IPS DF 6.9 (cell line): ENCODE data around the gene PDGFRB.

Experiments
- DNase-seq: peaks from one replicate; pipeline ENCODE4 v3.0.0-alpha.2; 2013; ENCODE audit warnings: low read depth, low spot score
- H3K27ac ChIP-seq: one replicate; pipeline ENCODE4 v1.5.1; 2013; ENCODE audit warnings: low read length, control low read depth
- H3K27me3 ChIP-seq: 2 replicates; pipeline ENCODE4 v1.6.1; 2013; ENCODE audit warnings: mild to moderate bottlenecking, low read length; ENCODE audit not compliant: control insufficient read depth, insufficient read depth
- H3K36me3 ChIP-seq: 2 replicates; pipeline ENCODE4 v1.6.1; 2013; ENCODE audit warnings: low read length; ENCODE audit not compliant: control insufficient read depth, insufficient read depth
- H3K4me1 ChIP-seq: 2 replicates; pipeline ENCODE4 v1.6.1; 2013; ENCODE audit warnings: low read length; ENCODE audit not compliant: control insufficient read depth, insufficient read depth
- H3K4me3 ChIP-seq: 2 replicates; pipeline ENCODE4 v1.5.1; 2013; ENCODE audit warnings: mild to moderate bottlenecking, low read length
- H3K9me3 ChIP-seq: 2 replicates; pipeline ENCODE4 v1.6.1; 2013; ENCODE audit warnings: low read length, inconsistent platforms; ENCODE audit not compliant: control insufficient read depth, insufficient read depth
- WGBS: extraction: QIAGEN DNeasy Blood & Tissue Kit; methylation state at CpG from one replicate; pipeline ENCODE4 v1.1.7; 2013; ENCODE audit warnings: mixed read lengths, missing lambda C conversion rate; ENCODE audit not compliant: insufficient read length, insufficient coverage; 5-methylcytosine and 5-hydroxymethylcytosine counted together

PDGFRB gene

GRCh38 chr5:150137168-150137957 is 18.3 kb downstream of the PDGFRB start:
- H3K27ac ChIP-seq: no peak overlapping the region
- WGBS: no CpG with 5 or more reads among the region's 12 CpGs
- H3K4me1 ChIP-seq: peaks cover 7% of the 10 kb centered on the region
- H3K36me3 ChIP-seq: no peaks in the 10 kb centered on the region
- no peak for DNase-seq
- H3K9me3 ChIP-seq: no peaks in the 10 kb centered on the region
- H3K27me3 ChIP-seq: no peaks in the 10 kb centered on the region
- H3K4me3 ChIP-seq: no peak overlapping the region

- DNase-seq: no peak
- WGBS: no CpG with 5 or more reads among the region's 16 CpGs
- no peak overlapping the region for H3K4me3 ChIP-seq
- no peaks in the 10 kb centered on the region for H3K27me3 ChIP-seq
- peaks cover 6% of the 10 kb centered on the region for H3K4me1 ChIP-seq
- H3K36me3 ChIP-seq: no peaks in the 10 kb centered on the region
- no peak overlapping the region for H3K27ac ChIP-seq
- no peaks in the 10 kb centered on the region for H3K9me3 ChIP-seq
Observed at GRCh38 chr5:150136305-150137167, 19.1 kb downstream of the PDGFRB start.

- H3K27ac ChIP-seq: no peak overlapping the region
- no peak overlapping the region for H3K4me3 ChIP-seq
- H3K9me3 ChIP-seq: no peaks in the 10 kb centered on the region
- WGBS: no CpG with 5 or more reads among the region's 21 CpGs
- no peaks in the 10 kb centered on the region for H3K36me3 ChIP-seq
- peaks cover 6% of the 10 kb centered on the region; the same call in 1 of the 2 replicates for H3K4me1 ChIP-seq
- no peak for DNase-seq
- no peaks in the 10 kb centered on the region for H3K27me3 ChIP-seq
Observed at GRCh38 chr5:150135557-150136304, 19.9 kb downstream of the PDGFRB start.

DNA sequence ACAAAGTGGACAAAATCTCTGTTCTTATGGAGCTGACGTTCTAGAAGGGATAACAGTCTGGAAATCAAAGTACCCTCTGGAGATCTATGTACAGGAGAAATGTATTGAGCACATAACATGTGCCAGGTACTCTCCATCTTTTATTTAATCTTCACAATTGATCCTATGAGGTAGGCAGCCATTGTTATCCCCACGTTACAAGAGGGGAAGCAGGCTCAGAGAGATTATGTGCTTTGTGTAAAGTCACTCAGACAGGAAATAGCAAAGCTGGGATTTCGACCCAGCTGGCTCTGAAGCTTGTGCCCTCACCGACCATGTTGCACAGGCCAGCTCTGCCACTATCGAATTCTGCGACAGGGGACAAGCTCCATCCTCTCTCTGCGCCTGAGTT is 21.5 kb downstream of the PDGFRB start:
- H3K27ac ChIP-seq: no peak overlapping the region
- WGBS: no CpG with 5 or more reads among the region's 7 CpGs
- no peak for DNase-seq
- no peaks in the 10 kb centered on the region for H3K27me3 ChIP-seq
- no peak overlapping the region for H3K4me3 ChIP-seq
- H3K9me3 ChIP-seq: no peaks in the 10 kb centered on the region
- H3K4me1 ChIP-seq: peaks cover 8% of the 10 kb centered on the region
- no peaks in the 10 kb centered on the region for H3K36me3 ChIP-seq

DNA sequence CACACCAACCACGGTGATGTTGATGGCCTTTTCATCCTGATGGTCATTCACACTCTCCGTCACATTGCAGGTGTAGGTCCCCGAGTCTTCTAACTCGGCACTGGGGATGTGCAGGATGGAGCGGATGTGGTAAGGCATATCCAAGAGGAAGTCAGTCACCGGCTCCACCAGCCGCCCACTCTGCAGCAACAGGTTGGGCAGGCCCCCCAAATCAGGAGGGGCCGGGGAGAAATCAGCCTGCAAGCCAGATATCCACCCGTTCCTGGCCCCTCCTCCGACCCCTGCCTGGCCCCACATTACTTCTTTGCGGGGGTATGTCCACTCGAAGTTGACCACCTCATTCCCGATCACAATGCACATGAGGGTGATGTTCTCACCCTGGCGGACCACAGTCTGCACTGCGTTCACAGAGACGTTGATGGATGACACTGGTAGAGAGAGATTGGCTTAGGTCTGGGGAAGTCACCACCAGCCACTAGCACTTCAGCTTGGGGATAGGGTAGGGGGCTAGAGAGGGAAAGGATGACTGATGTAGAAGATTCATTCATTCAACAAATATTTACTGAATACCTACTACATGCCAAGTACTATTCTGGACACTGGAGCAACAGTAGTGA is 22.0 kb downstream of the PDGFRB start:
- Histone ChIP-seq H3K4me1 (peaks cover 8% of the 10 kb centered on the region), H3K27ac (no peak overlapping the region), H3K4me3 (no peak overlapping the region), H3K9me3 (no peaks in the 10 kb centered on the region), H3K27me3 (no peaks in the 10 kb centered on the region), H3K36me3 (no peaks in the 10 kb centered on the region)
- WGBS: no CpG with 5 or more reads among the region's 16 CpGs
- no peak for DNase-seq

DNA sequence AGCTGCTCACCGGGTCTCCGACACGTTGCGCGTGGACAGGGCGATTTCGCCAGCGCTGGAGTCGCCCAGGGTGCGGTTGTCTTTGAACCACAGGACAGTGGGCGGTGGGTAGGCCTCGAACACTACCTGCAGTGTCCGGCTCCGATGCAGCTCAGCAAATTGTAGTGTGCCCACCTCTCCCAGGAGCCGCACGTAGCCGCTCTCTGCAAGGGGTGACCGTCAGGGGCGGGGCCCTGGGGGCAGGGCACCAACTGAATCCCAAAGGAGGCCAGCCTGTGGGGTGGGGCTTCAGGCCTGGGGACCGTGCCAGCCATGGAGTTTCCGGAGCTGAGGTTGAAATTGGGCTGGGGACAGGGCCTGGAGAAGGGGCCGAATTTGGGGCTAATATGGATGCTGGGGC is 22.9 kb downstream of the PDGFRB start:
- Histone ChIP-seq H3K27me3 (no peaks in the 10 kb centered on the region), H3K36me3 (no peaks in the 10 kb centered on the region), H3K4me3 (no peak overlapping the region), H3K27ac (no peak overlapping the region), H3K4me1 (peaks cover 4% of the 10 kb centered on the region), H3K9me3 (no peaks in the 10 kb centered on the region)
- DNase-seq: no peak
- no CpG with 5 or more reads among the region's 22 CpGs for WGBS

DNA sequence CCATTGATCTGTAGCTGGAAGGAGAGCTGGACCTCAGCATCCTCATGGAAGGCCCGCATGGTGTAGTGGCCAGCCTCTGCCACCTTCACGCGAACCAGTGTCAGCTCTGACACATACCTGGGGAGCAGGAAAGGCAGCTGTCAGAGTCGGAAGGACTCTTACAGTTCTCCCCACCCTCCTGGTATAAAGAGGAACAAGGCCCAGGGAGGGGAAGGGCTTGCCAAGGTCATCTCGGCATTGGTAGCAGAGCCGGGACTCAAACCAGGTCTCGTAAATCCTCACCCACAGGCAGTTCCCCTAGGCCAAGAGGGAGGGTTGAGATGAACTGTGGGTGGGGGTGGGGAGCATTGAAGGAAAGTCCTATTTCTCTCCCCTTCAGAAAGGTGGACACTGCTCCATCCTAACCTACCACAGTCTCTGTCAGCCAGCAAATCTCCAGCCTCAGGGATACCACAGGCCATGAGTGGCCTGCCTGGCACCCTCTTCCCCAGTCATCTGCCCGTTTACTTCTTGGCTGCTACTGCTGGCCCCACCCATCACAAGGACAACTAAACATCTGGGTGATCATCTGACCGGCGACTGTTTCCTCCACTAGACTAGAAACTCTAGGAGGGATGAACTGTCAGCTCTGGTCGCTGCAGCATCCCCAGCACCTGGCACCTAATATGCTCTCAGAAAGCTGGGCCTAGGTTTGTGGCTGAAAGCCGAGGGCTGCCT is 23.5 kb downstream of the PDGFRB start:
- H3K27ac ChIP-seq: no peak overlapping the region
- no peaks in the 10 kb centered on the region for H3K27me3 ChIP-seq
- no peaks in the 10 kb centered on the region for H3K9me3 ChIP-seq
- no peak overlapping the region for H3K4me3 ChIP-seq
- WGBS: no CpG with 5 or more reads among the region's 12 CpGs
- peaks cover 4% of the 10 kb centered on the region for H3K4me1 ChIP-seq
- no peaks in the 10 kb centered on the region for H3K36me3 ChIP-seq
- no peak for DNase-seq

DNA sequence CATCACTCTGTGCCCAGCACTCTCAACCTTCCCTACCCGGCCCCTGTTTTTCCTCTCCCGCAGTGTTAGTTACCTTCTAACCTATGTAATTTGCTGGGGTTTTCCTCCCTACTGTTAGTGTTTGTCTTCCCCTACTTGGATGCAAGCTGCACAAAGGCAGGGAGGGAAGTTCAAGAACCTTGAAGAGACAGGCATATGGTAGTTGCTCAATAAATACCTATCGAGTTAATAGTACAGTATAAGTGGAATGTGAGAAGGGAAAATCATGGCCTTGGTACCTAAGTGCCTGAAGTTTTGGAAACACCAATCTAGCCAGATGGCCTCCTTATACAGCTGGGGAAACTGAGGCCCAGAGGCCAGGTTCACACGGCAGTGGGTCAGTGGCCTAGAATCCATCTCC is 24.2 kb downstream of the PDGFRB start:
- WGBS: no CpG with 5 or more reads among the region's 4 CpGs
- Histone ChIP-seq H3K27me3 (no peaks in the 10 kb centered on the region), H3K36me3 (no peaks in the 10 kb centered on the region), H3K27ac (no peak overlapping the region), H3K4me3 (no peak overlapping the region), H3K4me1 (peaks cover 4% of the 10 kb centered on the region), H3K9me3 (no peaks in the 10 kb centered on the region)
- no peak for DNase-seq

GRCh38 chr5:150130493-150130922 is 25.1 kb downstream of the PDGFRB start:
- no CpG with 5 or more reads among the region's 8 CpGs for WGBS
- Histone ChIP-seq H3K36me3 (no peaks in the 10 kb centered on the region), H3K9me3 (no peaks in the 10 kb centered on the region), H3K27me3 (no peaks in the 10 kb centered on the region), H3K27ac (no peak overlapping the region), H3K4me3 (no peak overlapping the region), H3K4me1 (peaks cover 4% of the 10 kb centered on the region)
- DNase-seq: no peak
